NCI-H1417 (cell line): ENCODE measurements around the gene THEM5.

Experiments
- DNase-seq, 3 experiments: peaks; one replicate each; lab custom pipeline; 2025; lab: John Stamatoyannopoulos, UW

THEM5 gene

GRCh38 chr1:151800830-151801229 is 52.7 kb downstream of the THEM5 start:
- no peak for DNase-seq

GRCh38 chr1:151799179-151800022 is 54.1 kb downstream of the THEM5 start:
- no peak for DNase-seq

- DNase-seq, result no peak
These were observed 54.9 kb downstream of the THEM5 start for GRCh38 chr1:151798571-151798970.
